ENCODE measurements around the gene OR2M4.
"Not testable (repeated sequence)": the region's sequence is repeated elsewhere in the genome, so short reads cannot be mapped to it uniquely, and the experiment has no call there.

OR2M4 gene

GRCh38 chr1:248231117-248231516 is at the start of gene OR2M4:
OR2M4 (plus strand) TSS chr1:248231417; CDS start chr1:248238929, 7,512 bp downstream.
- DNase-seq = no peak

- no peak for DNase-seq
Measured at GRCh38 chr1:248183996-248184395, 47.2 kb upstream of the OR2M4 start.

- DNase-seq = no peak
Measured at GRCh38 chr1:248187363-248187762, 43.9 kb upstream of the OR2M4 start.

GRCh38 chr1:248189026-248189425 is 42.2 kb upstream of the OR2M4 start:
- DNase-seq = no peak

- DNase-seq = no peak
Measured at GRCh38 chr1:248194117-248194516, 37.1 kb upstream of the OR2M4 start.

- DNase-seq = no peak
Measured at GRCh38 chr1:248196965-248197364, 34.3 kb upstream of the OR2M4 start, which contains the start of gene OR2M3. OR2M3 (plus strand) TSS chr1:248197265; CDS start chr1:248203068, 5,803 bp downstream.

GRCh38 chr1:248215880-248216279 is 15.3 kb upstream of the OR2M4 start:
- no peak for DNase-seq

GRCh38 chr1:248225537-248225936 is 5.7 kb upstream of the OR2M4 start:
- no peak for DNase-seq

- DNase-seq = no peak
Measured at GRCh38 chr1:248229360-248229908, 1.8 kb upstream of the OR2M4 start.

- DNase-seq = no peak
Measured at GRCh38 chr1:248239478-248239877, 8.3 kb downstream of the OR2M4 start.

GRCh38 chr1:248243204-248243603 is 12.0 kb downstream of the OR2M4 start:
- peak; percentile 55 for DNase-seq

GRCh38 chr1:248259309-248259708 is 28.1 kb downstream of the OR2M4 start:
- DNase-seq = not testable (repeated sequence)

GRCh38 chr1:248268178-248268577 is 37.0 kb downstream of the OR2M4 start:
- no peak for DNase-seq

GRCh38 chr1:248273225-248273624 is 42.0 kb downstream of the OR2M4 start:
- not testable (repeated sequence) for DNase-seq

- no peak for DNase-seq
Measured at GRCh38 chr1:248277876-248278275, 46.7 kb downstream of the OR2M4 start, which contains the start of gene OR2T33. OR2T33 (minus strand) TSS chr1:248277976; CDS start chr1:248273814, 4,162 bp downstream.

GRCh38 chr1:248288391-248288790 is 57.2 kb downstream of the OR2M4 start:
- peak; percentile 5 for DNase-seq
